GM18951 (cell line): ENCODE results near the gene MPP1.

ENCODE experiments used
- POLR2A ChIP-seq: IDR thresholded peaks from 4 replicates; pipeline ENCODE4 v1.6.1; 2011; ENCODE audit warnings: mild to moderate bottlenecking; ENCODE audit not compliant: insufficient read length, insufficient read depth; ENCODE audit errors: extremely low read depth
- in situ Hi-C: fragments of 300-500 bp; cut with MboI; formaldehyde crosslinking; loops from one replicate; pipeline ENCODE4 v1.12.0; 2022; ENCODE audit warnings: low sequenced_read_pairs, mixed read lengths, inconsistent platforms; ENCODE audit not compliant: unreplicated experiment

MPP1 gene

DNA sequence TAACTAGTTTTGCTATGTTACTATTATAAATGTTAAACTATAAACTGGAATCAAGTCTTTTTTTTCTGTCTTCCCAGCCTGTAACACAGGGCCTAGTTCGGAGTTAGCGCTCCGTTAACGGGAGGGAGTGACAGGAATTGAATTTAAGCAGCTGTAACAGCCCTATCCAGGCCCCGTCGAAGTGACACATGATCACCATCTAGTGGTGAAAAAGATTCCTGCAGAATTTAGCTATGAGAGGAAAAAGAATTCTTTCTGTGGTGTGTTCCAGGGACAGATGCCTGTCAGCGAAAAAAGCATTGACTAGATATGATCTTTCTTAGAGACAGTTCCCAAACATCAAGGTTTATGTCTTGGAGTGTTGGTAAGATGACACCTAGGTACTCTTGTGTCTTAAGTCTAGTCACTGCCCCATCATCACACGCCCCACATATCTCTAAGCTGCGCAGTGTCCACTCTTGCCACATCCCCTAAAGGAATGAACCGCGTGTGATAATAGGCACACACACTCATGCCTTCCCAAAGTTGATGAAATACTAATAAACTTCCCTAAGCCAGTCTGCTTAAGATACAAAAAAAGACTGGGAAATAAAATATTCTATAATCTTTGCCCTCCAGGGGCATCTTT, 56.5 kb downstream of the MPP1 start:
- in situ Hi-C loops, result no loop called here

DNA sequence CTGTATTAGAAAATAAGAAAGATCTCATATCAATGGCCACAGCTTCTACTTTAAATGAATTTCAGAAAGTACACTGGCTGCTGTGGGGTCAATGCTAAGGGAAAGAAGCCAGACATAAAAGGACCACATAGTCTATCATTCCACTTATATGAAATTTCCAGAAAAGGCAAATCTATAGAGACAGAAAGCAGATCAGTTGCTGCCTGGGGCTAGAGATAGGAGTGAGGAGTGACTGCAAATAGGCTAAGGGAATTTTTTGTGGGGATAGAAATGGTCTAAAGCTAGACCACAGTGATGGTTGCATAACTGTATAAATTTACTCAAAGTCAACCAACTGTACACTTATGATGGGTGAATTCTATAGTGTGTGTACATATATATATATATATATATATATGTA, 62.7 kb downstream of the MPP1 start:
- in situ Hi-C loops, result no loop called here
- TF ChIP-seq POLR2A, result no peak

More for the DNA sequence above, 56.5 kb downstream of the MPP1 start:
- no peak for TF ChIP-seq POLR2A

DNA sequence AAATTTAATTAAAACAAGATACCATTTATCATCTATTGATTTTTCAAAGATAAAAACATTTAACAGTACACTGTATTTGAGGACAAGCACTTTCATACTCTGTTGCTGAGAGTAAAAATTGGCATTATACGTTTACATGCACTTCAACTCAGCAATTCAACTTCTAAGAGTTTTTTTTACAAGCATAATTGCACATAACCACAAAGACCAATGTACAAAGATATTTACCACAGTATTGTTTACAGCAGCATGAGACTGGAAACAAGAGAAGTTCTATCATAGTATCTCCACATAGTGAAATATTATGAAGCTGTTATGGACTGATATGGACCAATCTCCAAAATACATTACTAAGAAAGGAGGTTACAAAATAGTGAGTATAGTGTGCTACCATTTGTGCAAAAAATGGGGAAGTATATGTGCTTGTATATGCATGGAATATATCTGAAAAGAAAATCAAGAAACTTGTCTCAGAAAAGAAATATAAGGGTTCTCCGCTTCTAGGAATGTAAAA, 65.3 kb downstream of the MPP1 start:
- TF ChIP-seq POLR2A, result no peak
- in situ Hi-C loops, result no loop called here

DNA sequence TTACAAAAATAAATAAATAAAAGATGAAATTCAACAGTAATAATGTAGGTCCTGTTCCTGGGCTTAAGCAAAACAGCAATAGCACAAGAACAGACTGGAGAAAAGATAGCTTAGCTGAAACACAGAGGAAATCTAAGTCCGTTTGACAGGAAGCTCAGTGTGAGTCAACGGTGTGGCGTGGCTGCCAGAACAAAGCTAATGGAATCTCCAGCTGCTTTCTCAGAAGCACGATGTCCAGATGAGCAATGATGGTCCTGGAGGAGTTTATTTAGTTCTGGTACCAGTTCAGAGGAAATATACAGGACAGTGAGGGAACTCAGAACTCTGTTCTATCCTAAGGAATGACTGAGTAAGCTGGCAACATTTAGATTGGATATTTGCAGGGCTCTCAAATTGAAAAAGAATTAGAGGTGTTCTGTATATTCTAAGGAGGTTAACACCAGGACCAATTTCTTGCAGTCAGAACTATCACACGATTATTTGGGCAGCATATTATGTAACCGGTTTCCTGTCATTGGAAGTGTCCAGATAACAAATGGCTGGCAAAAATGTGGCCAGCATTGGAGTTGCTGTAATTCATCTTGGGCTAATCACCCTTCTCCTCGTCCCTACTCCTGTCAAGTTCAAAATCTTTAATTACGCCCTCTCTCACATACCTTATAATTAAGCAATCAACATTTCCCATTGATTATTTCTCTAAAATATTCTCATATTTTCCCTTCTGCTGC, 67.1 kb downstream of the MPP1 start:
- in situ Hi-C loops, result no loop called here
- no peak for TF ChIP-seq POLR2A

DNA sequence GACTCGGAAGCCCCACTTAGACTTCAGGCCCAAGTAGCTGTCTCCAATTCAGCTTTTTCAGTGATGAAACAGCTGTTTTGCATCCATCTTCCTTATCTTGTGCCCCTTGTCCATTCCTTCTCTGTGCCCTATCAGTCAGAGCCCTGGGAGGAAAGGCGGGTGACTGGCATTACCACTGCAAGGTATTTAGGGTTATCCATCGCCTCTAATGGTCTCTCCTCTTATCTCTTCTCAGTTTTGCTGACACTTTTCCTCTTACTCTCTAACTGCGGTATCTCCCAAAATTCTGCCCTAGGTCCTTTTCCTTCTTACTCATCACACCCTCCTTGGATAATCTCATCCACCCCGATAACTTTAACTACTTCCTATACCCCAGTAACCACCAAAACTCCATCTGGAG, 68.1 kb downstream of the MPP1 start:
- in situ Hi-C loops, result no loop called here
- TF ChIP-seq POLR2A, result no peak

DNA sequence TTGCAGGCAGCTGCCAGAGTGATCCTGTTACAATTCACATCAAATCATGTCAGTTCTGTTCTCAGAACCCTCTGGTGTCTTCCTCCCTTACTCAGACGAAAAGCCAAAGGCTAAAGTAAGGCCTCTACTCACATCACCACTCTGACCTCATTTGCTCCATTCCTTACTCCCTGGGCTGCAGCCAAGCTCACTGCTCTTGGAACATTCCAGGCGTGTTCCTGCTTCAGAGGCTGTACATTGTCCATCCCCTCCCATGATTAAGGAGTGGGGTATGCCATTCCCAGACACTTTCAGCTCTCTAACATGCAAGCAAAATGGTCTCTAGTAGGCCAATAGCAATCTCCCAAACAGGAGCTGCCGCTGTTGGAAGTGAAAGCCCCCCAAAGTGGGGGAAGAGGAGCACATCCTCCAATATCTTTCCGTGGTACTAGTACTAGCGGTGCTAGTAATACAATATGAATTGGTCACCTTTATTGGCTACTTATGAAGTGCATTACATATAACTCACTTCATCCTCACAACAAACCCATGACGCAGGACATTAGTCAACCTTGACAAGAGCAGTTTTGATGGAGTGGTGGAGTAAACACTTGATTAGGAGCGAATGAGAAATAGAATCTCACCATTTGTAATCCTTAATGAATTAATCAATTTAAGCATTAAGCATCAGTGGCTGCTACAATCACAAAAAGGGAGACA, 69.4 kb downstream of the MPP1 start:
- TF ChIP-seq POLR2A, result no peak
- in situ Hi-C loops, result no loop called here

DNA sequence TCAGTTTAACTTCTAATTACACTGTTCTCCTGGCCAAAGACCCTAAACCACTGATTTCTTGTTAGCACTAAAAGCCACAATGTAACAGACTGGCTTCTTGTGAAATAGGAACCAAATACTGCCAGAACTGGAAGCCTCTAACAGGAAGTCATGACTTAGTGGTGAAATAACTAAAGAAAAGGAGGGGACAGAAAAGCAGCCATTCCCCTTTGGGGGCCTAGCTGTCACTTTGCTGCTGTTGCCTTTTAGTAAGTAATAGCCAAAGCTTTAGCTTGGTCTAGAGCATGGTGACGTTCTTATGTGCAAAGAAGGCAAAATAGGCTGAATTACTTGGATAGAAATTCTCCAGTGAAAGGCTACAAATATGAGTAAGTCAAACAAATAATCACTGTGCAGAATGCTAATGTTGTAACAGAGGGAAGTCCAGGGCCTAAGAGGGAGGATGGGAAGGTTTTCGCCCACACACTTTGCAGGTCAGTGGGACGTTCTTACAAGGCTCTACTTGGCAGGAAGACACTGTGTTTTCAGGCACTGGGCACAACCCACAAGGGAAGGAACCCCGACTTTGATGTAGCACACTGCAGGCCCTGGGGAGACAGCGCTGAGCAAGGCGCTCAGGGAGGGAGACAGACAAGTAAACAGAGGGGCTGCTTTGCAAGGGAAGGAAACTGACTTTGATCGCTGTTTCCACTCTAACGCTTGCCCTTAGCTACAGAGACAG, 71.1 kb downstream of the MPP1 start:
- in situ Hi-C loops, result no loop called here
- TF ChIP-seq POLR2A, result no peak

DNA sequence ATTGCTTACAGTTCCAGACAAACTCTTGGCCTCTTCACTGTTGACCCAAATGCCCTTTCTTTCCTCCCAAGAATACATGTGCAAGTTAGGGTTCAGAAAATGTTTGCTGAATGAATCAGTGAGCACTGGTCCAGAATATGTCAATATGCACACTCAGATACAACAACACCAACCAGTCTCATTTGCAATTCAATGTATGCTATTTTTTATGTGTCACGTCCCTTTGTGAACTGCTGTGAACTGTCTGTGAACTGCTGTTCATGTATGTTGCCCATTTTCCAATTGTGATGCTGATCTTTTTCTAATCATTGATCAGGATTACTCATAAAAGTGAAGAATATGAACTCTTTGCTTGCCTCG, 72.2 kb downstream of the MPP1 start:
- TF ChIP-seq POLR2A, result no peak
- in situ Hi-C loops, result no loop called here

DNA sequence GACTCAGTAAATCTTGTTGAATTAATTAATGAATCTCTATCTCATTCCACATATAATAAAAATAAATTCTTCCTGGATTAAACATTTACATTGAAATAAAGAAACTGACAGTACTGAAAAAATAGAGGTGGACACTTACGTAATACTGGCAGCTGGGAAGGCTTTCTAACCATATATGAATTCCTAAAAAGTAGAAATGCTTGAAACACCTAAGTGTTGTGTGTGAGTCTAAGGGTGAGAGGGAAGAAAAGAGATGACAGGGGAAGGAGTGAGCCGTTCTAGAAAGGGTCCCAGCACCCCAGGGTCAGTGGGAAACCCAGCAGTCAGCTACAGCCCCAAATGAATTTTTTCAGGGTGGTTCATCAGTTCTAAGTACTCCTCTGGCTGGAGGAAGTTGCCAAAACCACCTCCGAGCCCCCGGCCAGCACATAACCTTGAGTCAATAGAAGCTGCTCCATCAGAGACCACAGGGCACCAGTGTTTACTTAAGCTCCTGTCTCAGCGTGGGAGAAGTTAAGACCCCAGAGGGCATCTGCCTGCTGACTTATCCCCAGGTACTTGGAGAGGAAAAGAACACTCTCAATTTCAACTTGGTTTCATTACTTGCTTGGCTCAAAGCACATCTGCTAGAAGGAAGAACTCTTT, 72.7 kb downstream of the MPP1 start:
- in situ Hi-C loops, result no loop called here

DNA sequence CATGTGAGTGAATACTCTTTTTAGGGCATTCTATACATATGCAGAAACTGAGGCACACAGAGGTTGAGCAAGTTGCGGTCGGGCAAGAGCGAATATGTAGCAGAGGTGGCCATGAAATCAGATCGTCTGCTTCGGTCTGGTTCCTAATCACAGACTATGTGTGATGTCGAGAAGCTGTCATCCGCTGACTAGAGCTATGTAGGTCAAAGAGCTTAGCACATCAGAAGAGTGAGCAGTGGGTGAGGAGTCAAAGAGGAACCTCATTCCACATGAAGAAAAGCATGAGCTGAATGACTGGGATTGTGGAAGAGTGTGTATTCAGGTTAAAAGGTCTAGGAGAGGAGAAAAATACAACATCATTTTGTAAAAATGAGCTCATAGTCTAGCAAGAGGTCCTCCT, 73.4 kb downstream of the MPP1 start:
- in situ Hi-C loops, result no loop called here
- no peak for TF ChIP-seq POLR2A

More for the DNA sequence above, 72.7 kb downstream of the MPP1 start:
- TF ChIP-seq POLR2A, result no peak

DNA sequence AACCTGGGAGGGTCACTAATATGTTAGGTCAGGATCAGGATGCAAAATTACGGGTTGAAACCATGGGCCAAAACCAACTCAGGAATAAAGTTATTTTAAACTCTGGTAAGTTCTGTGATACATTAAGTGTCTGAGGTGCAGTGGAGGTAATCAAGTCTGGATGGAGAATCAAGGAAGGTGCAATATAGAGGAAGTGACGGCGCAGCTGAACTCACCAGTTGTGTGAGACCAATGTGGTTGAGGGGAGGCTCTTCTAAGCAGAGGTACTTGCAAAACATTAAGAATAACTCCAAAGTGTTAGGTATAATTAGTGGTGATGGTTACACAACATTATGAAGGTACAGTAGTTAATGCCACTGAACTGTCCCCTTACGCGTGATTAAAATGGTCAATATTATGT, 74.1 kb downstream of the MPP1 start:
- in situ Hi-C loops, result no loop called here
- TF ChIP-seq POLR2A, result no peak

DNA sequence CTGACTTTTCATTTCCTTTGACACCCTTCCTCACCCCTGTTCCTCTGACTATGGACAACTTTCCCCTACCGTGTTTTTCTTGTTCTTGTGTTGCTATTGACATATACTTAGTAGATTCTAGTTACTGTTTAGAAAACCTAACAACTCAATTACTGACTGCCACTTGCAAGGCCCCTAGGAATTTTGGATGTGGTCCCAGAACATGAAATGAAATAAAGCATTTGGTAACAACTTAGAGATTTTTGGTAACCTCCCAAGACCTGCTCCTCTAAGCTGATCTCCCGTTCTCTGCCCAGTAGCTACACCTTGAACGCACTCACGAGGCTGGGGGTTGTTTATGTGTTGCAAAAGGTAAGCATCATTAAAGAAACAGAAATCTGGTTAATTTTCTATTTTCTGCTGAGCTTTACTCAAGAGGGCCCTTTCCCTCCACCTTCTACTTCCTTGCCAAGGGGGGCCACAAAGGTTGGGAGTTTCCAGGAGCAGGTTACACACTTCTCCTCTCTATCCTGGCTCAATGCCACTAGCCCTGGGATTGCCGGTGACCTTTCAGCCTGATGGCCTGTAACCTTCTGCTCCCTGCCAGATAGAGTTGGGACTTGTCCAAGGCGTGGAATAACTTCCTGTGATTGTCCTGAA, 74.9 kb downstream of the MPP1 start:
- in situ Hi-C loops, result no loop called here
- no peak for TF ChIP-seq POLR2A
